ENCODE results near the gene ZNF681.
"Not testable (repeated sequence)": the region's sequence is repeated elsewhere in the genome, so short reads cannot be mapped to it uniquely, and the experiment has no call there.

ZNF681 gene

DNA sequence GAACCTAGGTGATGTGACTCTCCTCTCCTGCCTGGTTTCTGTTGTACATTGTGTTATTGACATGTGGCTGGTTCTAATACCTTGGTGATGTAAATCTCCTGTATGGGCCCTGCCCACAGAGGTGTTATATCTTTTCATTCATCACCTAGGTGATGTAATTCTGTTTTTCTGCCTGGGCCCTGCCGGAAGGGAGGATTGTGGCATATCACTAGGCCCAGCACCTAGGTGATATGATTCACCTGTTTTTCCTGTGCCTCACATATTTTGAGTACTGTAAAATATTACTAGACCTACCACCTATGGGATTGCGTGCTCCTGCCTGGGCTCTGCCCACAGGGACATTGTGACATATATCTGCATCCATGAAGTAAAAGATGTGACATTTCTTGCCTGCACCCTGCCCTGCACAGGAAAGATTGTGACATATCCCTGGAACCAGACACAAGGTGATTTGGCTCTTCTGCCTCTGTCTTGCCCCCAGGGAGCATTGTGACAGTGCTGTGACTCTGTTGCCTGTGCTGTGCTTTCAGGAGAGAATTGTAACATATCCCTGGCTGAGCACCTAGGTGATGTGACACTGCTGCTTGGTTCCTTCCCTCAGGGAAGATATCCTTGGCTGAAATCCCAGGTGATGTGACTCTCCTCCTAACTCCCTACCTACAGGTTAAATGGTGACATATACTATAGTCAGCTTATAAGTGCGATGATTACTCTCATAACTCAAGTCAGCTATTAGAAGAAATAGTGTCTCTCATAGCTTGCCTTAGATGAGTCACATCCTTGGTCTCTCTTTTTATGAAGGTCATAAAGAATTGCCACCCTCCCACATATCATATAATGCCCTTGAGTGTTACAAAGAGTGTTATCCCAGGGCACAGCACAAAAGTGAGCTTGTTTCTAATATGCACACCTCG lies 13.3 kb upstream of the ZNF681 start:
- FAIRE-seq: no peak

DNA sequence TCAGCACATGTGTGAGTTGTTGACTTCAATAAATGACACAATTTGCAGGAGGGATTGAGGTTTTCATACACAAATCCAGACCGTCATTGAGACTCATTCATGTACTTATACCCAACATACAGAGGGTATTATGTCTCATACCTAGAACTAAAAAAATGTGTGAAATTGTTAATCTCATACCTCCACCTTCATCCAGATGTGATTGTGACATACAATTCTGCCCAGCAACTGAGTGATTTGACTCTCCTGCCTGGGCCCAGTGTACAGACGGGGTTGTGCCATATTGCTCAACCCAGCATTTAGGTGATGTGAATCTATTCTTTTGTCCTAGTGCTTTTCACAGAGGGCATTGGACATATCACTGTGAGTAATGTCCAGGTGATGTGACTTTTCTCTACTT lies 12.6 kb upstream of the ZNF681 start:
- no peak for FAIRE-seq

DNA sequence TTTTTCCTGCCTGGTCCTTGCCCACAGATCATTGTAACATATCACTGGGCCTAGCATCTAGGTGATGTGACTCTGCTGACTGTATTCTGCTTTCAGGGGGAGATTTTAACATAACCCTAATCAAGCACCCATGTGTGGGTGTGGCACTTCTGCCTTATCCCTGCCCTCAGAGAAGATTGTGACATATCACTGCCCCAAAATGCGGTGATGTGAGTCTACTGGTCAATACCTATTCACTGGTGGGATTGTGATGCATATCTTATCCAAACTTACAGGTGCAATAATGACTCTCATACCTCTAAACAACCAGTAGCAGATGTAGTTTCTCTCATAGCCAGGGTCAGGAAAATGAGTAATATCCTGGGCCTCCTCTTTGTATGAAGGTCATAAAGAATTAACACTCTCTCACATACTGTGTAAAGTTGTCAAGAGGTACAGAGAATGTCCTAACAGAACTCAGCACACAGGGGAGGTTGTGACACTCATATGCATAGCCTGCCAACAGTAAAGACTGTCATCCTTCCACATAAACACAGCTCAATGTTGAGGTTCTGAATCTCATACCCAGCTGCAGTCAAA lies 12.1 kb upstream of the ZNF681 start:
- FAIRE-seq: no peak

DNA sequence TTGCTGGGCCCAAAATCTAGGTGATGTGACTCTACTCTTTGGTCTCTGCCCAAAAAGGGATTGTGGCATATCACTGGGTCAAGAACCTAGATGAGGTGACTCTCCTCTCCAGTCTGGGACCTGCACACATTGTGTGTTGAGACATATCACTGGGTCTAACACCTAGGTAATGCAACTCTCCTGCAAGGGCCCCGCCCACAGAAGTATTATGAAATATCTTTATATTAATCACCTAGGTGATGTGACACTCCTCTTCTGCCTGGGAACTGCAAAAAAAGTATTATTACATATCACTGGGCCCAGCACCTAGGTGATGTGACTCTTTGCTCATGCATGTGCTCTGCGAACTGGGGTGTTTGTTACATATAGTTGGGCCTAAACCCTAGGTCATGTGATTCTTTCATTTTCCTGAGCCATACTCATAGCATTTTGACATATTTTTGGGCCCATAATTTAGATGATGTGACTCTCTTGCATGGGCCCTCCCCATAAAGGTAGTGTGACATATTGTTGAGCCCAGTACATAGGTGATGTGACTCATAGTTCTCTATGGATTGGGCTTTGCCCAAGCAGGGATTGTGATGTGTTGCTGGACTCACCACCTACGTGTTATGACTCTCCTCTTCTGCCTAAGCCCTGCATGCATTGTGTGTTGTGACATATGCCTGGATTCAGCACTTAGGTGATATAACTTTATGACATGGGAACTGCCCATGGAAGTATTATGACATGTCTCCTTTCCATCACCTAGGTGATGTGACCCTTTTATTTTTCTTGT lies 11.2 kb upstream of the ZNF681 start:
- FAIRE-seq: no peak

DNA sequence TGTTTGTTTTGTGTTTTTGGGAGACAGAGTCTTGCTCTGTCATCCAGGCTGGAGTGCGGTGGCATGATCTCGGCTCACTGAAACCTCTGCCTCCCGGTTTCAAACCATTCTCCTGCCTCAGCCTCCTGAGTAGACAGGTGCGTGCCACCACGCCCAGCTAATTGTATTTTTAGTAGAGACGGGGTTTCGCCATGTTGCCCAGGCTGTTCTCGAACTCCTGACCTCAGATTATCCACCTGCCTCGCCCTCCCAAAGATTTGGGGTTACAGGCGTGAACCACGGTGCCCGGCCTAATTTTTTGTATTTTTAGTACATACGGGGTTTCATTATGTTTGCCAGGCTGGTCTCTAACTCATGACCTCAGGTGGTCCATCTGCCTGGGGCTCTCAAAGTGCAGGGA lies 8.3 kb upstream of the ZNF681 start:
- FAIRE-seq: no peak

DNA sequence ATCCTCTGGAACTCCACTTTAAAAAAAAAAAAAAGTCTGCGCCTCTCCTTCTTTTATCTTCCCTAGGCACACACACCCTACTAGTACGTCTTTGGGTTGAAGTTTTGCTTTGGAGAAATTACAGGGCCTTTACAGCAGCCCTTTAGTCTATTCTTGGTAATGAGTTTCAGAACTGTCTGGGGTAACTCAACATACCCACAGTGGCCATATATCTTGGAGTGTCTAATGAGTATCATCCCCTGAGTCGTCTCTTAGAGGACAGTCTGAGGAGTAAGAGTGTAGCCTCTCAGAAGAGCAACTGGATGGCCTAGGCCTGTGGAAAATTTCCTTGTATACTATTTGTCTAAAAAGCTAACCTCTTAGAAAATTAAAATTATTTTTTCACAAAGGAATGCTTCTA lies 6.1 kb upstream of the ZNF681 start:
- no peak for FAIRE-seq

DNA sequence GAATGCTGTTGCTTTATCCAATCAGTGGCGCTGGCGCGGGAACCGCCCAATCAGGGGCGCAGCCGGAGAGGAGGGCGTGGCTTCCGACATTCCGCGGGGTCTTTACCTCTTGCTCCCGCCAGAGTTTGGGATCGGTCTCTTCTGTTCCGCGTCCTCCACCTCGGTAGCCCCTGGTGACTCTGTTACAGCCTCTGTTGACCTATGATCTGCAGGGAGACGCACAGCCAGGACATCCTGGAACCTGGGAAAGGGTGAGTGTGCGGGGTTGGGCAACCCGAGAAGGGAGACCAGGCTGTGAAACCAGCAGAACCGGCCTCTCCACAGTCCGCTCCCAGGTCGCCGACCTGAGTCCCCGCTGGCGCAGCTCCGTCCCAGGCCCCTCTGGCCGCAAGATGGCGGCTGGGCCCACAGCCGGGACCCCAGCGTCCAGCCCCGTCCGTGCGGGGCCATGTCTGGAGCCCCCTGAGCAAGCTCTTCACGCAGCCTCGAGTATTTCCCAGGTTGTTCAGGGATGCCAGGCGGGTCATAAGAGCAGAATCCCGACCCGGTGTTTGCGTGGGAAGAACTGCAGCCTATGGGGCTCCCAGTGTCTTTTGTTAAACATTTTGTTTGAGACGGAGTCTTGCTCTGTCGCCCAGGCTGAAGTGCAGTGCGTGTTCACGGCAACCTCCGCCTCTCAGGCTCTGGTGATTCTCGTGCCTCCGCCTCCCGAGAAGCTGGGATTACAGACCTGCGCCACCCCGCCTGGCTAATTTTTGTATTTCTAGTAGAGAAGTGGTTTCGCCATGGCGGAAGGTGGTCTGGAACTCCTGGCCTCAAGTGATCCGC lies 4.4 kb upstream of the ZNF681 start:
- FAIRE-seq: no peak

DNA sequence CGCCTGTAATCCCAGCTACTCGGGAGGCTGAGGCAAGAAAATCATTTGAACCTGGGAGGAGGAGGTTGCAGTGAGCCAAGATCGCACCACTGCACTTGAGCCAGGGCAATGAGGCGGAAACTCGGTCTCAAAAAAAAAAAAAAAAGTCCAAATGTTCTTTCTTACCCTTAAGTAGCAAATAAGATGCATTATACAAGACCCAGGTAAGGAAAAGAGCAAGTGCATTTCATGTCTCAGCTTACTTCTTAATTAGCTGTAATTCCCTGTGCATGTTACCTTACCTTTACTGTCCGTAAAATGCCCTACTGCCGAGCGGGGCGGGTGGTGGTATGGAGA lies 3.8 kb upstream of the ZNF681 start:
- FAIRE-seq: peak; percentile 90

DNA sequence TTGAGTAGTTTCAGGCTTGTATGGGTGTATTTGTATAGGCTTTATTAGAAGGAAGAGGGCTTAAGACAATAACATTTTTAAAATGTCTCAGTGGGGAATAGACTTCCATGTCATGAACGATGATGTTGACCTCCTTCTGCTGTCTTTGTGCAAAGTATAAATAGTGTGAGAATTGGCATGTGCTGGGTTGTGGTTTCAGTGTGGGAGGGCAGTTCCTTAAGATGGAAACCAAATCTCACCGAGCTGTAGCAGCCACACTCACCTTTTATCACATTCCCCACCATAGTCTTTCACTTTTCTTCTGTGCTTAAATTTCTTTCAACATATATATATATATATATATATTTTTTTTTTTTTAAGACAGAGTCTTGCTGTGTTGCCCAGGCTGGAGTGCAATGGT lies 1.6 kb upstream of the ZNF681 start:
- FAIRE-seq: not testable (repeated sequence)

DNA sequence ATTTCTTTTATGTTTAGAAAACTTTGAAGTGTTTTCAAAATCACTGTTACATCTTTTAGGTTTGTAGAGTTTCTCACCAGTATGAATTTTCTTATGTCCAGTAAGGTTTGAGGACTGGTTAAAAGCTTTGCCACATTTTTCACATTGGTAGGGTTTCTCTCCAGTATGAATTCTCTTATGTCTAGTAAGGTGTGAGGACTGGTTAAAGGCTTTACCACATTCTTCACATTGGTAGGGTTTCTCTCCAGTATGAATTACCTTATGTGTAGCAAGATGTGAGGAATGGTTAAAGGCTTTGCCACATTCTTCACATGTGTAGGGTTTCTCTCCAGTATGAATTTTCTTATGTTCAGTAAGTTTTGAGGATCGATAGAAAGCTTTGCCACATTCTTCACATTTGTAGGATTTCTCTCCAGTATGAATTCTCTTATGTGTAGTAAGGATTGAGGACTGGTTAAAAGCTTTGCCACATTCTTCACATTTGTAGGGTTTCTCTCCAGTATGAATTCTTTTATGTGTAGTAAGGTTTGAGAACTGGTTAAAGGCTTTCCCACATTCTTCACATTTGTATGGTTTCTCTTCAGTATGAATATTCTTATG lies 15.0 kb downstream of the ZNF681 start:
- not testable (repeated sequence) for FAIRE-seq

DNA sequence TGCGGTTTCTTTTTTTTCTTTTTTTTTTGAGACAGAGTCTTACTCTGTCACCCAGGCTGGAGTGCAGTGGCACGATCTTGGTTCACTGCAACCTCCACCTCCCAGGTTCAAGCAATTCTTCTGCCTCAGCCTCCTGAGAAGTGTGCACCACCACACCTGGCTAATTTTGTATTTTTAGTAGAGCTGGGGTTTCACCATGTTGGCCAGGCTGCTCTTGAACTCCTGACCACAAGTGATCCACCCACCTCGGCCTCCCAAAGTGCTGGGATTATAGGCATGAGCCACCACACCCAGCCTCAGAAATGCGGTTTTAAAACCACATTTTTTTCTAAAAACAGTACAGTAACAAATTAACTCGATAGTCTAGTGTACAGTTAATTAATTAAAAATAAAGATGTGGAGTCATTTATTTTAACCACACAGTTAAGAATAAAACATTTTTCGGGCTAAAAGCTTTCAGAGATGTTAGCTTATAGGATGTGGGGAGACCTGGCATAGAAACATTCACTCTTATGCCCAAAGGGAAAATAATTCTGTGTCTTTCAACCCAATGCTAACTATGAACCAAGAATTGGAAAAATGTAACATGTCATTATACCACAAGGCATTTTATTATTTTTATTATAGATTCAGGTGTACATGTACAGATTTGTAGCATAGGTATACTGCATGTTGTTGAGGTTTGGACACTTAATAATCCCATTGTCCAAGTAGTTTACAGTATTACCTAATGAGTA lies 27.8 kb downstream of the ZNF681 start:
- not testable (repeated sequence) for FAIRE-seq

DNA sequence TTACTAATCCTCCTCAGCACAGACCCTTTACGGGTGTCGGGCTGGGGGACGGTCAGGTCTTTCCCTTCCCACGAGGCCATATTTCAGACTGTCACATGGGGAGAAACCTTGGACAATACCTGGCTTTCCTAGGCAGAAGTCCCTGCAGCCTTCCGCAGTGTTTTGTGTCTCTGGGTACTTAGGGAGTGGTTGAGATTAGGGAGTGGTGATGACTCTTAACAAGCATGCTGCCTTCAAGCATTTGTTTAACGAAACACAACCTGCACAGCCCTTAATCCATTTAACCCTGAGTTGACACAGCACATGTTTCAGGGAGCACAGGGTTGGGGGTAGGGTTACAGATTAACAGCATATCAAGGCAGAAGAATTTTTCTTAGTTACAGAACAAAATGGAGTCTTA lies 34.5 kb downstream of the ZNF681 start:
- not testable (repeated sequence) for FAIRE-seq

DNA sequence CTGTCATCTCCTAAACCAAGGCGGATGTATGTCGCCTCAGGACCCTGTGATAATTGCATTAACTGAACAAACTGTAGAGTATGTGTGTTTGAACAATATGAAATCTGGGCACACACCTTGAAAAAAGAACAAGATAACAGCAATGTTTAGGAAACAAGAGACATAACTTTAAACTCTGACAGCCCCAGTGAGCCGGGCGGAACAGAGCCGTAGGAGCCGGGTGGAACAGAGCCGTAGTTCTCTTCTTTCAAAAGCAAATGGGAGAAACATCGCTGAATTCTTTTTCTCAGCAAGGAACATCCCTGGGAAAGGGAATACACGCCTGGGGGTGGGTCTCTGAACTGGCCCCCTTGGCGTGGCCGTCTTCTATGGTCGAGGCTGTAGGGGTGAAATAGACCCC lies 39.9 kb downstream of the ZNF681 start:
- no peak for FAIRE-seq

DNA sequence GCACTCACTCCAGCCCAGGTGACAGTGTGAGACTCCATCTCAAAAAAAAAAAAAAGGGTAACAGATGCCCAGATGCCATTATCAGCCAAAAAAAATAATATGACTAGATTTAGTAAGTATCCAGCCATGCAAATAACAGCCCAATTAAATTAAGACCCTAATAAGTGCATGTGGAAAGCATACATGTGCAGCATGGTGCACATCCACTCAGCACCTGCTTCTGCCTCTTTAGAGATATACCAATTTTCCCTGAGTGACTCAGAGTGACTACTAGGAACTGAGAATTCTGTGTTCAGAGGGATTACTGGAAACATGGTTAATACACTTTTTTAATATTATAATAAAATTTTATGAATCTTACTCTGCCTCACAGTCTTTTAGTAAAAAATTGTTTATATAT lies 41.9 kb downstream of the ZNF681 start:
- no peak for FAIRE-seq

DNA sequence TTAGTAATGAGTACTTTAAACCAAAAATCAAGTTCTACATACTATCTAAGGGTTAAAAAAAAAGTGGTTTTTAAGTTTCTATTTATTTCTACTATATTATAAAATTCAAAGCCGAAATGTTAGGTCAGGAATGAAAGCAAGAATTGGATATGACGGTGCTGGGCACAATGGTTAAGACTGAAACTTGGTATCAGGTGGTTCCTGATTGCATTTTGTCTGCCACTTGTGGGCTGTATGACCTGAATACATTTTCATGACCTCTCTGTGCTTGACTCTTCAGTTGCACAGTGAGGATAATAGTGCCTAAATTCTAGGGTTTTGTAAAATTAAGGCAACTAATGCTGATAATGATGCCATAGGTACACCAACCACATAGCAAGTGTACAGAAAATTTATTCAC lies 49.3 kb downstream of the ZNF681 start:
- FAIRE-seq: no peak

DNA sequence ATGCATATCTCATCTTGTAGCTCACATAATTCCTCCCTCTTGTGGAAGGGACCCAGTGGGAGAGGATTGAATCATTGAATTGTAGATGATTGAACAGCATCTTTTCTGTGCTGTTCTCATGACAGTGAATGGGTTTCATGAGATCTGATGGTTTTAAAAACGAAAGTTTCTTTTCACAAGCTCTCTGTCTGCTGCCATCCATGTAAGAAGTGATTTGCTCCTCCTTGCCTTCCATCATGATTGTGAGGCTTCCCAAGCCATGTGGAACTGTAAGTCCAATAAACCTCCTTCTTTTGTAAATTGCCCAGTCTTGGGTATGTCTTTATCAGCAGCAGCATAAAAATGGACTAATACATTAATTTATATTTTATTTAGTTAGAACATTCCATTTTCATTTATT lies 52.0 kb downstream of the ZNF681 start:
- FAIRE-seq: no peak

DNA sequence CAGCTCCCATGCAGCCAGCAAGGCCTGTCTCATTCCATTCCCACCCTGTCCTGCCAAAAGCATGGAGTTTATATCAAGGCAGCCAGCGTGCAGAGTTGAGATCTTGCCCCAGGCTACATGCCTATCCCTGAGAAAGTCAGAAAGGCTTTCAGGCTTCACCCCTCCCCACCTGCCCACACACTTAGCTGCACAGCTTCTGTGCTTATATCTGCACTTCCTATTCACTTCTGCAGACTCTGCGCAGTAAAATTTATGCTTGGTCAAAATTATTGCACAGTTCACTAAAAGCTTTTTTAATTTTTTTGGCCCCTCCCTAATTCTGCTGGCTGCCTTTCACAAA lies 59.2 kb downstream of the ZNF681 start:
- no peak for FAIRE-seq

DNA sequence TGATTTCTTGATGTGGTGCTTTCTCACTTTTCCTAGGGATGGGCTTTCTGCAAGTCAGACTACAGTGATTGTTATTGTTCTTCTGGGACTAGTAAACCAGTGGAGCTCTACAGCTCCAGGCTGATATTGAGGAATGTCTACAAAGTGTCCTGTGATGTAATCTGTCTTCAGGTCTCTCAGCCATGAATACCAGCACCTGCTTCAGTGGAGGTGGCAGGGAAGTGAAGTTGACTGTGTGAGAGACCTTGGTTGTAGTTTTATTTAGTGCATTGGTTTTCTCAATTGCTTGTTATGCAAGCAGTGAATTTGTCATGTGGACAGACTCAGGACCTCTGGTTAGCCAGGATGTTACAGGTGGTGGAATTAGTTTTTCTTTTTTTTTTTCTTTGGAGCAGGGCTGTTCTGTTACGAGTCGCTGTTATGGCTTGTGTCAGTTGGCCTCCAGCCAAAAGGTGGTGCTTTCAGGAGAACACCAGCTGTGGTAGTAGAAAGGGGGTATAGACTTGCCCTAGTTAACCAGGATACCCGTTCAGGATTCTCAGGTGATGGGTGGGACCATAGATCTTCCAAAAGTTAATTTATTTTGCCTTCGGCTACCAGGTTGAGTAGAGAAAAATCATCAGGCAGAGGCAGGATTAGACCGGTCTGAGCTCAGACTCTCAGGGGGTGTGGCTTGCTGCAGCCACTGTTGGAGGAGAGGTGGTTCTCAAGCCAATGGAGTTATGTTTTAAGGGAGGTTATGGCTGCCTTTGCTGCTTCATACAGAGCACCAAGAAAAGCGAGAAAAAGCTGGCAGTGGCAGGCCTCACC lies 59.8 kb downstream of the ZNF681 start:
- no peak for FAIRE-seq

DNA sequence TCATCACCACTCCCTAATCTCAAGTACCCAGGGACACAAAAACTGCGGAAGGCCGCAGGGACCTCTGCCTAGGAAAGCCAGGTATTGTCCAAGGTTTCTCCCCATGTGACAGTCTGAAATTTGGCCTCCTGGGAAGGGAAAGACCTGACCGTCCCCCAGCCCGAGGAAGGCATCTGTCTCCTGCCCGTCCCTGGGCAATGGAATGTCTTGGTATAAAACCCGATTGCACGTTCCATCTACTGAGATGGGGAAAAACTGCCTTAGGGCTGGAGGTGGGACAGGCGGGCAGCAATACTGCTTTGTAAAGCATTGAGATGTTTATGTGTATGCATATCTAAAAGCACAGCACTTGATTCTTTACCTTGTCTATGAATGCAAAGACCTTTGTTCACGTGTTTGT lies 65.8 kb downstream of the ZNF681 start:
- not testable (repeated sequence) for FAIRE-seq

All from islet of Langerhans (tissue), 1 donor.